HEK293T (cell line): ENCODE measurements around the gene ARHGEF10L.

Experiments
- CTCF ChIA-PET: fragments of 350-600 bp; formaldehyde crosslinking; extraction: SDS; loops from one replicate; lab custom pipeline; 2021; ENCODE audit warnings: antibody characterized with exemption, inconsistent platforms; lab: Yijun Ruan, JAX
- POLR2A ChIA-PET: fragments of 350-600 bp; formaldehyde crosslinking; extraction: SDS; loops from one replicate; lab custom pipeline; 2020; ENCODE audit warnings: antibody characterized with exemption, inconsistent platforms; lab: Yijun Ruan, JAX
- DNase-seq: peaks from one replicate; pipeline ENCODE4 v3.0.0; 2012; ENCODE audit warnings: mixed read lengths; ENCODE audit errors: extremely low spot score
- ARNT ChIP-seq: fragments of 450-650 bp; IDR thresholded peaks from 2 replicates; pipeline ENCODE4 v1.6.1; 2017; ENCODE audit warnings: mild to moderate bottlenecking
- BHLHE40 ChIP-seq: fragments of 450-650 bp; IDR thresholded peaks from 2 replicates; pipeline ENCODE4 v1.6.1; 2016; ENCODE audit warnings: mild to moderate bottlenecking, moderate library complexity, borderline replicate concordance
- CTBP1 ChIP-seq: fragments of 450-650 bp; IDR thresholded peaks from 2 replicates; pipeline ENCODE4 v1.6.1; 2016; ENCODE audit warnings: borderline replicate concordance
- ELF4 ChIP-seq: fragments of 450-650 bp; IDR thresholded peaks from 2 replicates; pipeline ENCODE4 v1.6.1; 2017; ENCODE audit warnings: antibody characterized with exemption
- FOXA1 ChIP-seq: fragments of 450-650 bp; IDR thresholded peaks from 2 replicates; pipeline ENCODE4 v1.6.1; 2016; ENCODE audit warnings: mild to moderate bottlenecking
- FOXK2 ChIP-seq: fragments of 450-650 bp; IDR thresholded peaks from 2 replicates; pipeline ENCODE4 v1.6.1; 2016; ENCODE audit warnings: mild to moderate bottlenecking
- FOXM1 ChIP-seq: fragments of 450-650 bp; IDR thresholded peaks from 2 replicates; pipeline ENCODE4 v1.6.1; 2017; ENCODE audit warnings: mild to moderate bottlenecking, borderline replicate concordance
- HDGF ChIP-seq: fragments of 450-650 bp; IDR thresholded peaks from 2 replicates; pipeline ENCODE4 v1.6.1; 2017; ENCODE audit warnings: antibody characterized with exemption, borderline replicate concordance
- L3MBTL2 ChIP-seq: fragments of 450-650 bp; conservative IDR thresholded peaks from 2 replicates; pipeline ENCODE4 v1.6.1; 2016; ENCODE audit warnings: mild to moderate bottlenecking
- LEF1 ChIP-seq: fragments of 450-650 bp; IDR thresholded peaks from 2 replicates; pipeline ENCODE4 v1.6.1; 2017; ENCODE audit warnings: mild to moderate bottlenecking, borderline replicate concordance
- NFRKB ChIP-seq: fragments of 450-650 bp; IDR thresholded peaks from 2 replicates; pipeline ENCODE4 v1.6.1; 2016; ENCODE audit warnings: mild to moderate bottlenecking, moderate library complexity
- SP1 ChIP-seq: fragments of 450-650 bp; IDR thresholded peaks from 2 replicates; pipeline ENCODE4 v1.6.1; 2017
- SUZ12 ChIP-seq: fragments of 450-650 bp; IDR thresholded peaks from 2 replicates; pipeline ENCODE4 v1.6.1; 2016; ENCODE audit warnings: mild to moderate bottlenecking
- TARDBP ChIP-seq: fragments of 450-650 bp; IDR thresholded peaks from 2 replicates; pipeline ENCODE4 v1.6.1; 2016
- ZNF384 ChIP-seq: fragments of 450-650 bp; IDR thresholded peaks from 2 replicates; pipeline ENCODE4 v1.6.1; 2016
- TF ChIP-seq, protein P1 (sequence below): fragments of 450-650 bp; IDR thresholded peaks from 2 replicates; pipeline ENCODE4 v1.6.1; 2016

Gene ARHGEF10L

DNA sequence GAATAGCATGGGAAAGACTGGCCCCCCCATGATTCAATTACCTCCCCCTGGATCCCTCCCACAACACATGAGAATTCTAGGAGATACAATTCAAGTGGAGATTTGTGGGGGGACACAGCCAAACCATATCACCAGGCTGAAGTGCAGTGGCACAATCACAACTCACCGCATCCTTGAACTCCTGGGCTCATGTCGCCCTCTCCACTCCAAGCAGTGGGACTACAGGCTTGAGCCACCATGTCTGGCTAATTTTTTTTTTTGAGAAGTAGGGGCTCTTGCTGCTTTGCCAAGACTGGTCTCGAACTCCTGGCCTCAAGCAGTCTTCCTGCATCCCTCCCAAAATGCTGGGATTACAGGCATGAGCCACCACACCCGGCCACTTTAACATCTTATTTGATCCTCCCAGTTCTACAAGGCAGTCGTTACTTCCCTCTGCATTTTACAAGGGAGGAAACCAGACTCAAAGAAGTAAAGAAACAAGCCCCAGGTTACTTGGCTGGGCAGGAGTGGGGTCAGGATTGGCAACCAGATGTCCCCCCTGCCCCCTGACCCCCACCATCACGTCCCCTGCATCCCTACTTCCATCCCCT, 188.7 kb downstream of the ARHGEF10L start:
- TF ChIP-seq LEF1 (no peak), BHLHE40 (no peak)
- ChIA-PET POLR2A (no interaction called here), CTCF (no interaction called here)
- DNase-seq = no peak

DNA sequence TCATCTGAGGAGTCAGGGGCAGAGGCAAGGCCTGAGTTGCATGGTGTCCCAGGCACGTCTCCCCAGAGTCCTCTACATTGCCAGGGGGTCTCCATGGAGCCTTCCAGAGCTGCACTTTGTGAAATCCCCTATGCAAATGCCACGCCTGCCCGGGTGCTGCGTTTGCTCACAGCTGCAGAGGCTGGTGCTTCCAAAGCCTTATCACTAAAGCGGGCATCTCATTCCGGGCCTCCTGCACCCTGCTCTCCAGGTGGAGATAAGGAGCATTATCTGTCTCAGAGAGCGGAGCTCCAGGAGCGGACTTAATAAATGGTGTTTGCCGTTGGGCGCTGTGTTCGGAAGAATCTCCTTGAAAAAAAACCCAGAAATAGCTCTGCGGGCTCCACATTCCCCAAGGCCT, 189.8 kb downstream of the ARHGEF10L start:
- ChIA-PET CTCF (interaction anchor here (0.7 kb wide), 1 partner anchor 697 kb away, joined by 3 read pairs; no protein-coding TSS in a partner anchor), POLR2A (no interaction called here)
- TF ChIP-seq ELF4 (no peak), ARNT (no peak), TARDBP (no peak), SP1 (no peak), SUZ12 (no peak), CTBP1 (no peak), LEF1 (no peak), NFRKB (no peak), FOXA1 (no peak), FOXM1 (no peak), FOXK2 (no peak), HDGF (no peak), L3MBTL2 (no peak), BHLHE40 (no peak), ZNF384 (no peak)
- TF ChIP-seq, protein P1, sequence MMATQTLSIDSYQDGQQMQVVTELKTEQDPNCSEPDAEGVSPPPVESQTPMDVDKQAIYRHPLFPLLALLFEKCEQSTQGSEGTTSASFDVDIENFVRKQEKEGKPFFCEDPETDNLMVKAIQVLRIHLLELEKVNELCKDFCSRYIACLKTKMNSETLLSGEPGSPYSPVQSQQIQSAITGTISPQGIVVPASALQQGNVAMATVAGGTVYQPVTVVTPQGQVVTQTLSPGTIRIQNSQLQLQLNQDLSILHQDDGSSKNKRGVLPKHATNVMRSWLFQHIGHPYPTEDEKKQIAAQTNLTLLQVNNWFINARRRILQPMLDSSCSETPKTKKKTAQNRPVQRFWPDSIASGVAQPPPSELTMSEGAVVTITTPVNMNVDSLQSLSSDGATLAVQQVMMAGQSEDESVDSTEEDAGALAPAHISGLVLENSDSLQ = no peak
- no peak for DNase-seq

DNA sequence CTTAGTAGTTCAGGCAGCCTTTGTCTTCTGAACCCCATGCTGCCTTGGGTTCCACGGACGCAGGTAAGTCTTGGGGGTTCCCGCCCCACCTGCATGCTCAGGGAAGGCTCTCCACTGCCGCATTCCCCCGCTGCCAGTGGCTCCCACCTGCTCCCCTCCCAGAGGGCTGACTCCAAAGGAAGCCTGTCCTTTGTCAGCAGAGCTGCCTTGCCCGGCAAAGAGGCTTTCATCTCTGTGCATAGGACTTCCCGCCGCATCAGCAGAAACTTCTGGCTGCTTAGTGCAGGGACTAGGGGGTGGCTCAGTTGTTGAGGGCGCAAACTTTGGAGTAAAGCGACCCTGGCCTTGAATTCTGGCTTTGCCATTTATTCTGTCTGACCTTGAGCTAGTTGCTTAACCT, 190.4 kb downstream of the ARHGEF10L start:
- CTCF ChIA-PET = no interaction called here

DNA sequence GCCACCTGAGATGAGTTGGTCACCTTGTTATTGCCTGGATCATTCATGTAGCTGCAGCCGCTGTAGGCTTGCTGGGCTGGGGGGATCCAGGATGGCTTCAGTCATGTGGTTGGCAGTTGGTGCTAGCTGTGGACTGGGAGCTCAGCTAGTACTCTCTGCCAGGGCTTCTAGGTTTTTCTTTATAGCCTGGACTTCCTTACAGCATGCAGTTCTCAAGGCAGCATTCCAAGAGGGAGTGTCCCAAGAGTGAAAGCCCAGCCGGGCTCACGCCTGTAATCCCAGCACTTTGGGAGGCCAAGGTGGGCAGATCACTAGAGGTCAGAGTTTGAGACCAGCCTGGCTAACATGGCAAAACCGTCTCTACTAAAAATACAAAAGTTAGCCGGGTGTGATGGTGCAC, 192.0 kb downstream of the ARHGEF10L start:
- CTCF ChIA-PET = no interaction called here
- DNase-seq = no peak
- POLR2A ChIA-PET = no interaction called here
- TF ChIP-seq BHLHE40 = no peak
- no peak for TF ChIP-seq ELF4
- no peak for TF ChIP-seq HDGF
- TF ChIP-seq SP1 = no peak
- TF ChIP-seq TARDBP = no peak
- TF ChIP-seq ZNF384 = no peak
- no peak for TF ChIP-seq FOXM1

More for the DNA sequence above, 190.4 kb downstream of the ARHGEF10L start:
- no peak for TF ChIP-seq ELF4
- no peak for TF ChIP-seq NFRKB
- no peak for TF ChIP-seq FOXM1
- TF ChIP-seq LEF1 = no peak
- TF ChIP-seq HDGF = no peak
- no peak for TF ChIP-seq TARDBP
- no peak for TF ChIP-seq L3MBTL2
- TF ChIP-seq SP1 = no peak
- no peak for TF ChIP-seq ZNF384
- TF ChIP-seq ARNT = no peak
- no peak for TF ChIP-seq FOXA1
- DNase-seq = no peak
- POLR2A ChIA-PET = no interaction called here

DNA sequence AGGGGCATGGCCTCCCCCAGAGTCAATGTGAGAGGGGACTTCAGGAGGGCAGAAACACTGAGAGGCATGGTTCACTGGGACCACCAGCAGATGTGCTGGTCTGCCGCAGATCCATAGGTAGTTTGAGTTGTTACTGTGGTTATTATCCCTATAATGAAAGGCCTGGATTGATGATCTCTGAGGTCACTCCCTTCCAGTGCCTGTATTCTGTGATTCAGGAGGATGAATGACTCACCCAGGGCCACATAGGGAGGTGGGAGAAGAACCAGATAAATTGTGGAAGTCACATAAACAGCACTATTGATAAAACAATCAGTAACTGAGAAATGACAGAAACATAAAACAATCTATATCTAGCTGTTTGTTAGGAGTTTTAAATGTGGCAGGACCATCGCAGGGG, 193.0 kb downstream of the ARHGEF10L start:
- DNase-seq = no peak
- CTCF ChIA-PET = no interaction called here

DNA sequence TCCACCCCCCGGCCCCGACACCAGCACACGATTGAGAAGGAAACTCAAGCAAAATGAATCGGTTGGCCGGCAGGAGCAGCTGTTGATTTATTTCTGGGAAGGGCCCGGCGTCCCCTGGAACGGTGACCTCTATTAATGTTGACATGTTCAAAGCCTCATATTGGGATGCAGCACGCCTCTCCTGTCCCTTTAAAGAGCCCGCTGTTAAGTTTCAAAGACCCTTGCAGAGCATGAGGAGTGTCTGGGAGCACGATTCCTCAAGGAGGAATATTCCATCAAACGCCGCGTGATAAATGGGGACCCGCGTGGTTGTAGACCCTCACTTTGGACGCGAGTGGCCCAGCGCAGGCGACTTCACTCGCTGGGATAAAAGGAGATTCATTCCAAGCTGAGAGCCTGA, 194.2 kb downstream of the ARHGEF10L start:
- ChIA-PET POLR2A (no interaction called here), CTCF (no interaction called here)
- no peak for TF ChIP-seq BHLHE40
- TF ChIP-seq CTBP1 = no peak
- TF ChIP-seq, protein P1 = no peak
- no peak for TF ChIP-seq L3MBTL2
- DNase-seq = no peak

More for the DNA sequence above, 193.0 kb downstream of the ARHGEF10L start:
- no peak for TF ChIP-seq TARDBP
- TF ChIP-seq NFRKB = no peak
- TF ChIP-seq, protein P1 = no peak
- TF ChIP-seq SUZ12 = no peak
- TF ChIP-seq FOXM1 = no peak
- TF ChIP-seq FOXK2 = no peak
- TF ChIP-seq FOXA1 = no peak
- no peak for TF ChIP-seq ARNT
- TF ChIP-seq L3MBTL2 = no peak
- TF ChIP-seq HDGF = no peak
- no peak for TF ChIP-seq BHLHE40
- no peak for TF ChIP-seq ELF4
- TF ChIP-seq SP1 = no peak
- TF ChIP-seq ZNF384 = no peak
- TF ChIP-seq CTBP1 = no peak
- TF ChIP-seq LEF1 = no peak
- POLR2A ChIA-PET = no interaction called here

DNA sequence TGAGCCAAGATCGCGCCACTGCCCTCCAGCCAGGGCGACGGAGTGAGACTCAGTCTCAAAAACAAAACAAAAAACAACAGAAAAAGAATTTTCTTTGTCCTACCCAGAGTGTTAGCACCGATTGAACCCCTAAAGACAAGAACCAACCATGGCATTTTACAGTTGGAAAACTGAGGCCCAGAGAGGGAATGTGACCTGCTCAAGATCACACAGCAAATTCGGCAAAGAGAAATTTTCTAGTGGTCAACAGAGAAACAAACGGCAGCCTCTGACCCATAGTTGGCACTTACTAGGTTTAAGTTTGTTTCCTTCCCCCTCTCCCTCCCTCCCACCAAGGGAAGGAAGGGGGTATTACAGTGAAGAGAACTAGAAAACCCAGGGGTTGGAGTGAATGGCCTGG, 195.1 kb downstream of the ARHGEF10L start:
- DNase-seq = no peak
- CTCF ChIA-PET = interaction anchor here (0.6 kb wide), 1 partner anchor 90 kb away, joined by 3 read pairs; no protein-coding TSS in a partner anchor
- POLR2A ChIA-PET = no interaction called here
- TF ChIP-seq NFRKB (no peak), ARNT (no peak), SP1 (no peak), LEF1 (no peak), BHLHE40 (no peak), ELF4 (no peak), TARDBP (no peak), ZNF384 (no peak), CTBP1 (no peak), L3MBTL2 (no peak), FOXA1 (no peak), SUZ12 (no peak), FOXK2 (no peak), HDGF (no peak), FOXM1 (no peak)
- TF ChIP-seq, protein P1 = no peak
